Medulla oblongata (tissue), 1 donor: ENCODE data around the gene ZNF783.
A peak's percentile ranks its signal among the peaks of the same experiment; 100 is the strongest.

Experiments used
- DNase-seq: peaks from one replicate; pipeline ENCODE4 v3.0.0-alpha.2; 2015; ENCODE audit errors: extremely low spot score

ZNF783 gene

GRCh38 chr7:149281508-149282330 lies 19.7 kb downstream of the ZNF783 start:
- no peak for DNase-seq

- no peak for DNase-seq
Observed at GRCh38 chr7:149282331-149282655, 20.3 kb downstream of the ZNF783 start.

- no peak for DNase-seq
Observed at GRCh38 chr7:149283321-149283720, 21.3 kb downstream of the ZNF783 start.

GRCh38 chr7:149284343-149284742 lies 22.3 kb downstream of the ZNF783 start:
- DNase-seq: no peak

- DNase-seq: peak; percentile 95
Observed at GRCh38 chr7:149284850-149285585, 23.0 kb downstream of the ZNF783 start.

- DNase-seq: peak; percentile 9
Observed at GRCh38 chr7:149285603-149286002, 23.6 kb downstream of the ZNF783 start.

- DNase-seq: no peak
Observed at GRCh38 chr7:149286811-149287400, 24.9 kb downstream of the ZNF783 start.

GRCh38 chr7:149287622-149288021 lies 25.6 kb downstream of the ZNF783 start:
- DNase-seq: no peak

- DNase-seq: no peak
Observed at GRCh38 chr7:149289262-149289661, 27.3 kb downstream of the ZNF783 start.

GRCh38 chr7:149289856-149290255 lies 27.9 kb downstream of the ZNF783 start:
- DNase-seq: no peak

- no peak for DNase-seq
Observed at GRCh38 chr7:149291036-149291780, 29.2 kb downstream of the ZNF783 start.

GRCh38 chr7:149291781-149292461 lies 29.9 kb downstream of the ZNF783 start:
- no peak for DNase-seq

GRCh38 chr7:149292462-149292823 lies 30.4 kb downstream of the ZNF783 start:
- no peak for DNase-seq

GRCh38 chr7:149293338-149293737 lies 31.3 kb downstream of the ZNF783 start:
- DNase-seq: no peak

- no peak for DNase-seq
Observed at GRCh38 chr7:149293946-149294633, 32.1 kb downstream of the ZNF783 start.

GRCh38 chr7:149294634-149295480 lies 32.9 kb downstream of the ZNF783 start:
- DNase-seq: no peak

GRCh38 chr7:149295481-149295850 lies 33.5 kb downstream of the ZNF783 start:
- no peak for DNase-seq

- DNase-seq: no peak
Observed at GRCh38 chr7:149296368-149296767, 34.4 kb downstream of the ZNF783 start.

GRCh38 chr7:149297034-149297755 lies 35.2 kb downstream of the ZNF783 start:
- DNase-seq: no peak
